Skeletal muscle satellite cell (primary cell): ENCODE measurements around the gene VAV3.

Experiments used
- H3K27me3 ChIP-seq: 2 replicates; pipeline ENCODE4 v1.7.0; 2013; ENCODE audit warnings: low read length; ENCODE audit not compliant: control insufficient read depth, insufficient read depth
- H3K36me3 ChIP-seq: 2 replicates; pipeline ENCODE4 v1.7.0; 2013; ENCODE audit warnings: mild to moderate bottlenecking, control low read depth, low read length; ENCODE audit not compliant: insufficient read depth
- H3K4me1 ChIP-seq: 2 replicates; pipeline ENCODE4 v1.7.0; 2013; ENCODE audit warnings: low read length; ENCODE audit not compliant: control insufficient read depth, insufficient read depth
- H3K4me2 ChIP-seq: 2 replicates; pipeline ENCODE4 v1.7.0; 2013; ENCODE audit warnings: mild to moderate bottlenecking, low read length
- H3K4me3 ChIP-seq: 2 replicates; pipeline ENCODE4 v1.7.0; 2013; ENCODE audit warnings: low read length
- H3K9ac ChIP-seq: 2 replicates; pipeline ENCODE4 v1.7.0; 2013; ENCODE audit warnings: mild to moderate bottlenecking, low read depth, low read length, moderate library complexity
- H3K9me3 ChIP-seq: replicated peaks from 2 replicates; pipeline ENCODE4 v1.7.0; 2013; ENCODE audit warnings: mild to moderate bottlenecking, control low read depth, low read length

Gene VAV3

DNA sequence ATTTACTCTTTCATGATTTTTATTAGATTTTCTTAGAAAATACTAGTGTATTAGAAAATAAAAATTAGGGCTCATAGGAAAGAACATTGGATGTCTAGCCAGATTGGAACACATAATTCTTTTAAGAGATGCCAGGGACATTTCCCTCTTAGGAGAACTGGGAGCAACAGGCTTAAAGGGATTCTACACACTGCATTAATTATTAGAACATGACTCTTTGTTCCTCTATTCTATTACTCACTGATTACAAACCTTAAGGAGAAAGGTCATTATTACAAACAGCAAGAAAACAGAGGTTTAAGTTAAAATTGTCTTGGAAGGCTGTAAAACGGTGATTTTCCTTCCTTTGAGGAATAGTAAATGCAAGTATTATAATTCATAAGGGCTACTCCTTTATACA, 32.9 kb upstream of the VAV3 start:
- Histone ChIP-seq H3K4me3 (no peak overlapping the region), H3K9ac (no peak overlapping the region), H3K27me3 (no peaks in the 10 kb centered on the region), H3K4me1 (peaks cover 16% of the 10 kb centered on the region), H3K4me2 (no peak overlapping the region), H3K36me3 (no peaks in the 10 kb centered on the region), H3K9me3 (no peaks in the 10 kb centered on the region)

DNA sequence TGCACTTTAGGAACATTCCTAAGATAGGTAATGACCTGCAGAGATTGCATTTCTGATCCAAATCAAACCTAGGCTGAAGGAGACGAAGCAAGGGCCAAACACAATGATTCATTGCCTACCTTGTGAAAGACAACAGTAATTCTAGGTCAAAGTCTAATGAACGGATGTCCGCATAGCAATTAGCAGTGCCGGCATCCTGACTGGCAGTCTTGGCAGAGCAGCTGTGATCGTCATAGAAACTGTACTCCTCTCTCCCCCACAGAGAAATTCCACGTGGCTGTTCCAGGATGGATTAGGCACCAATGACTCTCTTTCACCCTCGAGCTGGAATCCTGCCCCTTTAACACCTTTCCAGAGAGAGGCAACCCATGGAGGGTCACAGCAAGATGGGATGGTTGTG, 28.9 kb upstream of the VAV3 start:
- H3K36me3 ChIP-seq = no peaks in the 10 kb centered on the region
- no peak overlapping the region for H3K9ac ChIP-seq
- no peaks in the 10 kb centered on the region for H3K27me3 ChIP-seq

DNA sequence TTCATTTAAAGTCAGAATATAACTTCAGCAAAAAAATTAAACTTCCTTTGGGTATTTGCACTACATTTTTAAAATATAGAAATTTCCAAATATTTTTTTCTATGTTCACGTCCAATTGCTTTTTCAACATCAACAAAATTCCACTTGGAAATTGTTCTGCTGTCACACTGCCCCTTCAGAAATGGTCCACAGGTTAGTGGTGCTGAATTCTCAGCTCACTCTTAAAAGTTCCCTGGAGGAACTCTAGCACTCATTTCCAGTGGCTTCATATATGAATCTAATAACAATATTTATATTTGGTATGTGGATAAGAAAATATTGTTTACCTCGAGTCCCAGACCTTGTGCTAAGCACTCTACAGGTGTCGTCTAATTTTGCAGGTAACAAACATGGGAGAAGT, 27.4 kb upstream of the VAV3 start:
- no peaks in the 10 kb centered on the region for H3K27me3 ChIP-seq
- no peak overlapping the region for H3K4me3 ChIP-seq
- H3K9ac ChIP-seq = no peak overlapping the region
- no peak overlapping the region for H3K4me2 ChIP-seq
- H3K4me1 ChIP-seq = peaks cover 25% of the 10 kb centered on the region
- H3K36me3 ChIP-seq = no peaks in the 10 kb centered on the region
- no peaks in the 10 kb centered on the region for H3K9me3 ChIP-seq

More for the DNA sequence above, 28.9 kb upstream of the VAV3 start:
- H3K4me2 ChIP-seq = peak overlapping the region; percentile 2
- H3K9me3 ChIP-seq = no peaks in the 10 kb centered on the region
- H3K4me3 ChIP-seq = no peak overlapping the region
- H3K4me1 ChIP-seq = peaks cover 25% of the 10 kb centered on the region

DNA sequence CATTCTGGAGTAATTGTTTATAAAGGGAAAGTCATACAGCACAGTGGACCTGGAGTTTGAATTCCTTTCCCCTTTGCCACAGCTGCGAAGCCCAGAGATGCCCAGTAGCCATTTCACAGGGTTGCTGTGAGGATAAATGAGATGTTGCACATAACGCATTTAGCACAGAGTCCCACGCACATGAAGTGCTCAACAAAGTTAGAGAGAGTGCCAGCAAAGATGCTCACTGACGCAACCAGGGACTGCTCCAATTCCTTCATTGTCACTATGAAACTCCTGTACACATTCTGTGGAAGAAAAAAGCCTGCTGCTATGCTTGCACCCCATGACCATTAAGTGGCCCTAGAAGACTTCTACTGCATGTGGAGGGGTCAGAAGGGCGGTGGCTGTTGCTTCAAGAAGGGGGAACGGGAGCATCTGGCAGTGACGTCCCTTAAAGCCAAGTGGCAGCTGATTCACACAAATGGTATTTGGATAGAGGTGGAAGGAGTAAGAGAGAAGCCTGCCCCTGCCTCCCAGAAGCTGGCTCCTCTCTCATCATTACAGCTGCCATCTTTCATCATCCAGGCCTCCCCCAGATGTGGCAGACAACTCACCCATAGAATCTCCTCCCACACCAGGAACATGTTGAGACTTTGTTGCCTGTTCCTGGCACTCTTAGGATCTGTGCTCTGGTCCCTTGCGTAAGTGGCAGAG, 26.5 kb upstream of the VAV3 start:
- H3K9me3 ChIP-seq = no peaks in the 10 kb centered on the region
- H3K4me2 ChIP-seq = peak overlapping the region; percentile 19
- peaks cover 25% of the 10 kb centered on the region for H3K4me1 ChIP-seq
- H3K27me3 ChIP-seq = no peaks in the 10 kb centered on the region
- no peak overlapping the region for H3K4me3 ChIP-seq
- H3K36me3 ChIP-seq = no peaks in the 10 kb centered on the region
- H3K9ac ChIP-seq = no peak overlapping the region

DNA sequence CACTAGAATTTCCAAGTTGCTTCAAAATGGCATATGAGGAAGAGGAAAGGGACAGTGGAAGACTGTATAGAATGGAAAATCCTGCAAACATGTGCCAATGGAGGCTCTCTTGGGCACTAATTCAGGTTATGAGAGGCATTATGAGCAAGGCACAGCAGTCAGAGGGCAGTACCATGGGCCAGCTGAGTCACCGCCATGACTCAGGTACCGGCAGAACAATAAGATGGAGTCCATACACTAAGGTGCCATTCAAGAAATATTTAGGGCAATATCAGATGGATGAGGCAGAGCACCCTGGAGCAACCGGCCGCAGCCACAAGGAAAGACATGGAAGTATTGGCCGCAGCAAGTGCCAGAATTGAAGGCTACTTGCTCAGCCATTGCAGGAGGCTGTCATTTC, 25.6 kb upstream of the VAV3 start:
- peaks cover 25% of the 10 kb centered on the region for H3K4me1 ChIP-seq
- no peak overlapping the region for H3K9ac ChIP-seq
- H3K4me2 ChIP-seq = no peak overlapping the region
- H3K36me3 ChIP-seq = no peaks in the 10 kb centered on the region
- H3K27me3 ChIP-seq = no peaks in the 10 kb centered on the region
- no peak overlapping the region for H3K4me3 ChIP-seq
- H3K9me3 ChIP-seq = no peaks in the 10 kb centered on the region

DNA sequence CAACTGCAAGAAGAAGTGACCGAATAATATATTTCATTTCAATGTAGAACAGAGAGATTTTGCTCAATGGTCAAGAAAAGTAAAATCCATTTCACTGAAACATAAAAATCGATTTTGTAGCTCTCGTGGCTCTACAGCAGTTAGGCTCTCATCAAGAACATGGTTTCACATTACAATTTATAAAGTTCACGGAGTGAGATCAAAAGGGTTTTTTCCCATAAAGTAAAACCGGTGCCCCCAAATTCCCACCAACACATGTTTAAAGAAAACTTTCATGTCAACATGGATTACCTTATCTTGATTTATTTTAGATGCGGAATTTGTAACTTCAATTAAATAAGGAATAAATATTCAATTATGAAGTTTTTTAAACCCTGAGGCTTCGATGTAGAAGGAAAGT, 16.3 kb upstream of the VAV3 start:
- no peaks in the 10 kb centered on the region for H3K36me3 ChIP-seq
- H3K4me2 ChIP-seq = no peak overlapping the region
- peaks cover 35% of the 10 kb centered on the region for H3K27me3 ChIP-seq

DNA sequence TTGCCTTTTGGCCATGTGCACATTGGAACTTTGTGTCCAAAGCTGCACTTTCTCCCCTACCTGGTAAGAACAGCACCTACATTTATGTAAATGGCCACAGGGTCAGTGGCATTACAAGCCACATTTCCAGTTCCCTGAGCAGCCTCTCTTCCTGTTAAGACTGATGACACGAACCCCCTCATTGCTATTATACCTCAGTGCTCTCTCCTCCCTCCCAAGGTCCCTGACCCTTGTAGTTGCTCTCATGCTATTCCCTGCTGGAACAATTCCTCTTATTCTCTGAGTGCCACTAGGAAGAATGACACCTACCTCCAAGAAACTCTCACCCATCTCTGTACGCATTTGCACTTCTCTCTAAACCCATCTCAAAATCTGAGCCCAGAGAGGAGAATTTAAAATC, 14.9 kb upstream of the VAV3 start:
- Histone ChIP-seq H3K4me3 (no peak overlapping the region), H3K4me2 (no peak overlapping the region), H3K9me3 (no peaks in the 10 kb centered on the region), H3K36me3 (no peaks in the 10 kb centered on the region), H3K4me1 (peaks cover 8% of the 10 kb centered on the region), H3K9ac (no peak overlapping the region), H3K27me3 (peaks cover 35% of the 10 kb centered on the region)

More for the DNA sequence above, 16.3 kb upstream of the VAV3 start:
- Histone ChIP-seq H3K9ac (no peak overlapping the region), H3K9me3 (no peaks in the 10 kb centered on the region), H3K4me1 (peaks cover 5% of the 10 kb centered on the region), H3K4me3 (no peak overlapping the region)

DNA sequence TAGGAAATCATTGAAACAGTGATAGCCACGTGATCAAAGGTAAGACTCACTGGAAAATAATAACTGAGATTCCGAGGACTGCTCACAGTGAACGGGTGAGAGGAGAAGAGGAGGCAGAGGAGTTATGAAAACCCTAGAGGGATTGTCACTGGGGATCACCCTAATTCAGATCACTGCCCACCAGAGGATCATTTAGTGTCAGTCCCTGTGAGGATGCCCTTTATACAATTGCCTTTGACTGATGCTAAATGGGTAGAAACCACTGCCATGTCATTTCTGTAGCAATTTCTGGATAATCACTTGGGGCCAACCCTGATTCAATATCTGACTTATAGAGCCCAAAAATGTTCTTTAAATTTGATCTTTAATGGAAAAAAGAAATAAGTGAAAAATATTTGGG, 14.1 kb upstream of the VAV3 start:
- Histone ChIP-seq H3K9ac (no peak overlapping the region), H3K27me3 (peaks cover 35% of the 10 kb centered on the region), H3K4me3 (no peak overlapping the region), H3K36me3 (no peaks in the 10 kb centered on the region), H3K4me1 (peaks cover 8% of the 10 kb centered on the region), H3K9me3 (no peaks in the 10 kb centered on the region), H3K4me2 (no peak overlapping the region)

DNA sequence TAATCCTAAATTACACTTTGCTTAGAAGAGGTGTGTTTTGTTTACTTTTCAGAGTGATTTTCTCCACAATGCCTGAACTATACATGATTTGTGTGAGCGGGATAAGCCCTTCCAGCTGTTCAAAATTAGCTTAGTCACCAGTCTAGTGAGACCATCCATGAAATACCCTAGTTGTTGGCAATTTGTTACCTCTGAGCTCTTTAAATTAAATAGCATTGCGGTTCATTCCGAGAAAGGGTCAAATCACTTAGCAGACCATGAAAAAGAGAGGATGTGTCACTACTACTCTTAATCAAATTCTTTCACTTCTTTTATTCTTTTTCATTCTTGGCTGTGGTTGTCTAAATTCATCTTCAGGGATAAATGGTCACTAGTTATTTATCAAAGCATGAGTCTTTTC, 11.9 kb upstream of the VAV3 start:
- Histone ChIP-seq H3K9me3 (no peaks in the 10 kb centered on the region), H3K27me3 (peaks cover 24% of the 10 kb centered on the region), H3K9ac (no peak overlapping the region), H3K4me2 (no peak overlapping the region), H3K4me3 (no peak overlapping the region), H3K4me1 (peaks cover 8% of the 10 kb centered on the region), H3K36me3 (no peaks in the 10 kb centered on the region)

DNA sequence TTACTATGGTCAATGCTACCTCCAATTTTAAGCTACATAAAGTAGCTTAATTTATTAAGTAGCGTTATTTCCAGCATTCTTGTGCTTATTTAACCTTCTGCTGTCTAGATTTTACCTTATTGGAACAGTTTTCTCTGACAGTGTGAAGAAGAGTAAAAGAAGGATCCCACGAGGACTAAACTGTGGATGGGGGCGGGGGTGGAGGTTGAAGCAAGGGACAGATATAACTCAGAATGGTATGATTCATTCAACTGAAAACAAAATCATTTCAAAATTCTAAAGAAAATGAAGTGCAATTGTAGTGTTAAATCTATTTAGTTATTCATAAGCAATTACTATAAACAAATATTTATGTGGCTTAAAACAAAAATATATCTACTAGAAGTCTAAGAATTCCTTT, 11.5 kb upstream of the VAV3 start:
- Histone ChIP-seq H3K9me3 (no peaks in the 10 kb centered on the region), H3K4me3 (no peak overlapping the region), H3K36me3 (no peaks in the 10 kb centered on the region), H3K27me3 (peaks cover 23% of the 10 kb centered on the region), H3K9ac (no peak overlapping the region), H3K4me2 (peak overlapping the region; percentile 26), H3K4me1 (peaks cover 8% of the 10 kb centered on the region)

DNA sequence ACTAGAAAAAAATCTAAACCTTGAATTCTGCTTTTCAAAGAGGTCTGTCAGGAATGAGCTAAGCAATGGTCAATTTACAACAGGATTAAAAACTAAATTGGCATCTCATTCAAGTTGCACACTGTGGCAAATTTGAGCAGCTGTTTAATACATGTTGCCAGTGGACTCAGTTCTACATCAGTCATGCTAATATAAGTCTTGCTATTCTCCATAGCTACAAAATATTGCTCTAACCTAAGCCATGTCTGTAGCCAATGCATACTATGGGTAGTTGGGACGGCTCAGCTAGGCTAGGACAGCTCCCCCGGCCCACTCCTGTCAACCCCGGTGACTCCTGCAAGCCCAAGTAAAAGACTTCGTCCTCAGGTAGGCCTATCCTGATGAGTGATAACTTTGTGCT, 10.9 kb upstream of the VAV3 start:
- no peaks in the 10 kb centered on the region for H3K36me3 ChIP-seq
- no peak overlapping the region for H3K4me3 ChIP-seq

DNA sequence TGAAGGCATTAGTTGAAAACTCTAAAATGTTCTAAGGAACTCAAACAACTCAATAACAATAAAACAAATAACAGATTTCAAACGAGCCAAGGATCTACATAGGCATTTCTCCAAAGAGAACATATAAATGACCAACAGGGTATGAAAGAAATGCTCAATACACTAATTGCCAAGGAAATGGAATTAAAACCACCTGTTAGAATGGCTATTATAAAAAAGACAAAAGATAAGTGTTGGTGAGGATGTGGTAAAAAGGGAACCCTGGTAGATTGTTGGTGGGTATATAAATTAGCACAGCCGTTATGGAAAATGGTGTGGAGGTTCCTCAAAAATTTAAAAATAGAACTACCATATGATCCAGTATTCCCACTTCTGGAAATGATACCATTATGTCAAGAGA, 9.1 kb upstream of the VAV3 start:
- H3K9me3 ChIP-seq = no peaks in the 10 kb centered on the region
- H3K4me3 ChIP-seq = no peak overlapping the region
- H3K4me2 ChIP-seq = no peak overlapping the region

More for the DNA sequence above, 10.9 kb upstream of the VAV3 start:
- peaks cover 18% of the 10 kb centered on the region for H3K27me3 ChIP-seq
- no peaks in the 10 kb centered on the region for H3K9me3 ChIP-seq
- H3K4me1 ChIP-seq = peaks cover 8% of the 10 kb centered on the region
- no peak overlapping the region for H3K9ac ChIP-seq
- no peak overlapping the region for H3K4me2 ChIP-seq

More for the DNA sequence above, 9.1 kb upstream of the VAV3 start:
- Histone ChIP-seq H3K27me3 (peaks cover 7% of the 10 kb centered on the region), H3K36me3 (no peaks in the 10 kb centered on the region), H3K4me1 (peaks cover 8% of the 10 kb centered on the region), H3K9ac (no peak overlapping the region)
